Kidney (tissue), 14 donors: ENCODE measurements around the gene MAGI1. TPM values are rescaled to one million over a fixed set of nuclear protein-coding genes. Genes with fewer than 3 reads are reported as not detected.

Experiments
- DNase-seq, 5 donors: peaks; one replicate each; pipeline ENCODE4 v3.0.0-alpha.2; 2013 to 2020
- FAIRE-seq: peaks from 2 replicates; lab custom pipeline; 2012; peaks lifted over from hg19 to GRCh38; lab: Jason Lieb, UNC
- H3K27ac ChIP-seq, 2 donors: one replicate each; pipeline ENCODE4 v1.7.0; 2013; ENCODE audit warnings: low read depth in 2 of 2, low read length in 2 of 2, inconsistent platforms in 1 of 2
- H3K27me3 ChIP-seq: one replicate; pipeline ENCODE4 v1.7.1; 2013; ENCODE audit warnings: low read length, inconsistent platforms; ENCODE audit not compliant: control insufficient read depth, insufficient read depth
- H3K36me3 ChIP-seq, 3 donors: one replicate each; pipeline versions ENCODE4 v1.7.0 to v1.7.1; 2013; ENCODE audit warnings: low read length in 3 of 3, control low read depth in 1 of 3, inconsistent platforms in 1 of 3; ENCODE audit not compliant: insufficient read depth in 3 of 3, control insufficient read depth in 2 of 3
- H3K4me1 ChIP-seq, 3 donors: one replicate each; pipeline versions ENCODE4 v1.7.0 to v1.7.1; 2013; ENCODE audit warnings: low read length in 3 of 3, inconsistent platforms in 1 of 3, low read depth in 1 of 3; ENCODE audit not compliant: control insufficient read depth in 2 of 3, insufficient read depth in 2 of 3
- H3K4me3 ChIP-seq, 3 donors: one replicate each; pipeline versions ENCODE4 v1.7.0 to v1.8.1; 2013; ENCODE audit warnings: low read length in 3 of 3, control low read depth in 1 of 3, inconsistent platforms in 1 of 3
- H3K9ac ChIP-seq, 3 donors: one replicate each; pipeline versions ENCODE4 v1.7.0 to v1.7.1; 2013; ENCODE audit warnings: low read length in 3 of 3, control low read depth in 1 of 3, inconsistent platforms in 1 of 3
- H3K9me3 ChIP-seq, 3 donors: one replicate each; pipeline versions ENCODE4 v1.7.0 to v1.7.1; 2013; ENCODE audit warnings: low read length in 3 of 3, control low read depth in 1 of 3, inconsistent platforms in 1 of 3; ENCODE audit not compliant: control insufficient read depth in 2 of 3, insufficient read depth in 1 of 3
- CTCF ChIP-seq: IDR thresholded peaks from 3 replicates; pipeline ENCODE4 v1.5.1; 2012; ENCODE audit warnings: mild to moderate bottlenecking, moderate library complexity, borderline replicate concordance; ENCODE audit not compliant: insufficient read depth; ENCODE audit errors: extremely low read depth
- intact Hi-C: fragments of 100-400 bp; cut with DNase I; formaldehyde crosslinking; loops from one replicate; pipeline ENCODE4 v1.11.1; 2022
- polyA plus RNA-seq: library from polyadenylated mRNA; stranded (reverse); fragments of 350-450 nt; fragmentation: Illumina TruSeq; extraction: RNeasy Lipid Tissue Mini Kit (QIAGEN cat#74804); gene quantifications from one replicate; pipeline ENCODE4 v1.2.3, GENCODE V29; 2014; ENCODE audit warnings: low read depth, low replicate concordance; ENCODE audit not compliant: insufficient read depth
- total RNA-seq: library from RNA; stranded (reverse); fragmentation: NEBNext Ultra II Directional; extraction: Animal tissue kit (Norgen Biotek cat#: 25700); gene quantifications from one replicate; pipeline ENCODE4 v1.2.1, GENCODE V29; 2021
- donor health status: control.
- donor health status: control.
- donor health status: control.
- donor health status: control.
- donor health status: control.
- donor health status: DM: yes; HTN: yes; CAD: no.
- donor health status: Normal renal cell carcinoma (clear cell type).

MAGI1 gene
- total and polyA plus RNA-seq, 2 donors from 2014 or later = 8.2 to 42.8 TPM

GRCh38 chr3:65896321-65896720 is 142.4 kb downstream of the MAGI1 start:
- intact Hi-C loops = no loop called here
- DNase-seq = no peak
- Histone ChIP-seq H3K27me3 (no peaks in the 10 kb centered on the region), H3K27ac (no peak overlapping the region), H3K9ac (no peak overlapping the region), H3K36me3 (no peaks in the 10 kb centered on the region), H3K9me3 (no peaks in the 10 kb centered on the region), H3K4me1 (no peaks in the 10 kb centered on the region), H3K4me3 (no peak overlapping the region)
- no peak for FAIRE-seq
- TF ChIP-seq CTCF = no peak

- Histone ChIP-seq H3K4me3 (no peak overlapping the region), H3K27me3 (no peaks in the 10 kb centered on the region), H3K9me3 (no peaks in the 10 kb centered on the region), H3K27ac (no peak overlapping the region), H3K4me1 (no peaks in the 10 kb centered on the region), H3K9ac (no peak overlapping the region), H3K36me3 (no peaks in the 10 kb centered on the region)
- DNase-seq (no peak), FAIRE-seq (no peak)
- TF ChIP-seq CTCF = no peak
- intact Hi-C loops = no loop called here
Measured at GRCh38 chr3:65894679-65895453, 143.9 kb downstream of the MAGI1 start.

- no peaks in the 10 kb centered on the region for H3K36me3 ChIP-seq
- intact Hi-C loops = no loop called here
Measured at GRCh38 chr3:65894126-65894525, 144.6 kb downstream of the MAGI1 start.

More at GRCh38 chr3:65894126-65894525, 144.6 kb downstream of the MAGI1 start:
- H3K9ac ChIP-seq = no peak overlapping the region
- no peaks in the 10 kb centered on the region for H3K4me1 ChIP-seq
- no peaks in the 10 kb centered on the region for H3K9me3 ChIP-seq
- no peak for TF ChIP-seq CTCF
- no peaks in the 10 kb centered on the region for H3K27me3 ChIP-seq
- H3K27ac ChIP-seq = no peak overlapping the region
- FAIRE-seq (no peak), DNase-seq (no peak)
- H3K4me3 ChIP-seq = no peak overlapping the region
